HCT116 (cell line): ENCODE results near the gene SLC25A3. TPM values are rescaled to one million over a fixed set of nuclear protein-coding genes. Genes with fewer than 3 reads are reported as not detected.
A peak's percentile ranks its signal among the peaks of the same experiment; 100 is the strongest.
"Not testable (repeated sequence)": the region's sequence is repeated elsewhere in the genome, so short reads cannot be mapped to it uniquely, and the experiment has no call there.

ENCODE experiments used
- ATAC-seq: fragments of 200-7000 bp; cut with Tn5 transposase; 2 replicates; pipeline ENCODE4 v1.9.1; 2020; ENCODE audit warnings: mild to moderate bottlenecking, moderate library complexity
- BruUV-seq: library from RNA; stranded (reverse); fragments of 400-500 nt; replicated peaks from 2 replicates; lab custom pipeline; 2021; lab: Mats Ljungman, UMichigan
- CTCF ChIA-PET: fragments of 300-600 bp; sonication (Branson Sonifier 250); formaldehyde crosslinking; loops from one replicate; lab custom pipeline; 2021; ENCODE audit warnings: antibody characterized with exemption; lab: Charles Lee
- POLR2A ChIA-PET: fragments of 300-600, 350-600 bp; sonication (Branson Sonifier 250); formaldehyde crosslinking; loops from one replicate; lab custom pipeline; 2021; ENCODE audit warnings: antibody characterized with exemption; lab: Charles Lee
- RAD21 ChIA-PET, 2 experiments: fragments of 300-600 bp; sonication (Branson Sonifier 250); formaldehyde crosslinking; loops; one replicate each; lab custom pipeline; 2023; ENCODE audit warnings: low total read pairs in 2 of 2; ENCODE audit not compliant: uncharacterized antibody in 2 of 2, unreplicated experiment in 2 of 2, low non-redundant PET in 1 of 2; lab: Charles Lee
- DNase-seq: peaks from one replicate; pipeline ENCODE4 v3.0.0-alpha.2; 2010; ENCODE audit warnings: low read depth, low spot score
- H2AFZ ChIP-seq: fragments of 200-600 bp; shearing (Covaris generic), sonication (generic); 2 replicates; pipeline ENCODE4 v1.6.1; 2017; ENCODE audit warnings: low read depth, mixed run types, mixed read lengths, antibody characterized with exemption, low read length; ENCODE audit not compliant: poor library complexity, severe bottlenecking
- H3K27ac ChIP-seq: 2 replicates; pipeline ENCODE4 v1.5.1; 2012; ENCODE audit warnings: low read depth, low read length
- H3K27me3 ChIP-seq: fragments of 200-600 bp; sonication (generic); 2 replicates; pipeline ENCODE4 v1.6.1; 2016; ENCODE audit warnings: mixed run types, low read length, mixed read lengths; ENCODE audit not compliant: insufficient read depth
- H3K36me3 ChIP-seq, 2 experiments: fragments of 200-500 bp in 1 of 2; fragments of 200-600 bp in 1 of 2; sonication (Bioruptor generic) in 1 of 2; sonication (generic) in 1 of 2; 2 replicates each; pipeline versions ENCODE4 v1.5.1 to v1.6.1; 2014 to 2016; ENCODE audit warnings: low read length in 2 of 2, inconsistent platforms in 1 of 2, mixed read lengths in 1 of 2, mixed run types in 1 of 2; ENCODE audit not compliant: insufficient read depth in 2 of 2, control insufficient read depth in 1 of 2
- H3K4me1 ChIP-seq, 2 experiments: fragments of 200-600 bp in 1 of 2; sonication (generic) in 1 of 2; 2 replicates each; pipeline versions ENCODE4 v1.5.1 to v1.6.1; 2012 to 2017; ENCODE audit warnings: low read length in 2 of 2, inconsistent platforms in 1 of 2, mild to moderate bottlenecking in 1 of 2, mixed read lengths in 1 of 2, mixed run types in 1 of 2, moderate library complexity in 1 of 2; ENCODE audit not compliant: insufficient read depth in 2 of 2, control insufficient read depth in 1 of 2
- H3K4me2 ChIP-seq: fragments of 200-600 bp; sonication (generic); 2 replicates; pipeline ENCODE4 v1.6.1; 2017; ENCODE audit warnings: mixed run types, low read length, mixed read lengths
- H3K4me3 ChIP-seq, 2 experiments: fragments of 200-600 bp in 1 of 2; sonication (generic) in 1 of 2; replicated peaks in 1 of 2; 2 replicates each; pipeline ENCODE4 v1.5.1; 2011 to 2016; ENCODE audit warnings: low read length in 2 of 2, control low read depth in 1 of 2, low read depth in 1 of 2, mild to moderate bottlenecking in 1 of 2, mixed read lengths in 1 of 2, mixed run types in 1 of 2
- H3K79me2 ChIP-seq: fragments of 200-600 bp; sonication (generic); 2 replicates; pipeline ENCODE4 v1.6.1; 2017; ENCODE audit warnings: mild to moderate bottlenecking, mixed run types, low read length, moderate library complexity, mixed read lengths; ENCODE audit not compliant: insufficient read depth
- H3K9ac ChIP-seq: fragments of 200-600 bp; sonication (generic); 2 replicates; pipeline ENCODE4 v1.6.1; 2016; ENCODE audit warnings: low read length, mixed read lengths
- H3K9me2 ChIP-seq: fragments of 200-600 bp; sonication (generic), shearing (Covaris generic); 2 replicates; pipeline ENCODE4 v1.6.1; 2017; ENCODE audit warnings: mixed run types, mild to moderate bottlenecking, moderate library complexity; ENCODE audit not compliant: insufficient read depth
- H3K9me3 ChIP-seq, 2 experiments: fragments of 200-500 bp in 1 of 2; fragments of 200-600 bp in 1 of 2; sonication (Bioruptor generic) in 1 of 2; sonication (generic) in 1 of 2; 2 replicates each; pipeline ENCODE4 v1.6.1; 2014 to 2017; ENCODE audit warnings: low read length in 2 of 2, mixed read lengths in 2 of 2, inconsistent platforms in 1 of 2, low read depth in 1 of 2, mild to moderate bottlenecking in 1 of 2, mixed run types in 1 of 2, moderate library complexity in 1 of 2; ENCODE audit not compliant: control insufficient read depth in 1 of 2, insufficient read depth in 1 of 2
- H4K20me1 ChIP-seq: fragments of 200-600 bp; sonication (generic), shearing (Covaris generic); 2 replicates; pipeline ENCODE4 v1.6.1; 2017; ENCODE audit warnings: mixed run types, mild to moderate bottlenecking, moderate library complexity; ENCODE audit not compliant: insufficient read depth
- CBX3 ChIP-seq: IDR thresholded peaks from 2 replicates; pipeline ENCODE4 v1.6.1; 2012; ENCODE audit warnings: low read depth
- ELF1 ChIP-seq: IDR thresholded peaks from 2 replicates; pipeline ENCODE4 v1.6.1; 2012; ENCODE audit warnings: low read depth, borderline replicate concordance
- EZH2 ChIP-seq: fragments of 200-600 bp; sonication (generic); IDR thresholded peaks from 2 replicates; pipeline ENCODE4 v1.6.1; 2017; ENCODE audit warnings: antibody characterized with exemption, mixed run types
- ZBTB33 ChIP-seq: IDR thresholded peaks from 2 replicates; pipeline ENCODE4 v1.6.1; 2011; ENCODE audit warnings: mild to moderate bottlenecking, low read length, moderate library complexity; ENCODE audit not compliant: insufficient replicate concordance; ENCODE audit errors: extremely low read depth
- ZFX ChIP-seq: fragments of 450-650 bp; IDR thresholded peaks from 2 replicates; pipeline ENCODE4 v1.6.1; 2017
- intact Hi-C: fragments of 100-400 bp; cut with micrococcal nuclease; formaldehyde crosslinking; loops from 2 replicates; pipeline ENCODE4 v1.10.0; 2022
- total RNA-seq: library from RNA; stranded (reverse); gene quantifications from one replicate; pipeline ENCODE4 v1.2.1, GENCODE V29; 2021; ENCODE audit not compliant: unreplicated experiment

The SLC25A3 gene
- total RNA-seq, 1 experiment from 2014 or later: 927 TPM

GRCh38 chr12:98642801-98643200, 49.3 kb downstream of the SLC25A3 start:
- peaks cover 30% of the 10 kb centered on the region for H3K79me2 ChIP-seq
- H3K9me3 ChIP-seq, H3K9me2 ChIP-seq, H2AFZ ChIP-seq, CTCF ChIA-PET, POLR2A ChIA-PET, intact Hi-C loops, ATAC-seq, DNase-seq, H3K36me3 ChIP-seq, BruUV-seq, H3K27me3 ChIP-seq, H3K9ac ChIP-seq, H3K27ac ChIP-seq, RAD21 ChIA-PET, H4K20me1 ChIP-seq: not testable (repeated sequence)
- peak overlapping the region in 1 of 2 experiments; percentile 68; a peak in 1 of 4 replicates for H3K4me3 ChIP-seq
- H3K4me2 ChIP-seq: peak overlapping the region; percentile 77
- H3K4me1 ChIP-seq: peaks cover 2 to 17% of the 10 kb centered on the region in 2 experiments; a peak in 3 of 4 replicates

- H4K20me1 ChIP-seq: no peaks in the 10 kb centered on the region
- intact Hi-C loops: loop anchor here (1.0 to 2.0 kb wide), 2 partner anchors 52 to 141 kb away; partner anchors contain the start of gene SLC25A3
- peaks cover 30% of the 10 kb centered on the region for H3K79me2 ChIP-seq
- DNase-seq (peak; percentile 27), ATAC-seq (peak; percentile 36)
- H3K9me2 ChIP-seq: no peaks in the 10 kb centered on the region
- no peaks in the 10 kb centered on the region for H3K27me3 ChIP-seq
- TSS peak; percentile 55 for BruUV-seq
- POLR2A ChIA-PET: interaction anchor here (1.1 to 1.6 kb wide), 2 partner anchors 12 to 77 kb away, joined by 3 to 7 read pairs; no protein-coding TSS in a partner anchor
- CTCF ChIA-PET: interaction anchor here (1.2 to 1.6 kb wide), 2 partner anchors 77 to 79 kb away, joined by 4 to 5 read pairs; no protein-coding TSS in a partner anchor
- RAD21 ChIA-PET: interaction anchor here in 1 of 2 experiments (0.9 kb wide), 1 partner anchor 51 kb away, joined by 4 read pairs; the partner anchor contains the start of gene SLC25A3
- H3K4me1 ChIP-seq: peaks cover 2 to 17% of the 10 kb centered on the region in 2 experiments; a peak in 3 of 4 replicates
- peak overlapping the region; percentile 68 to 91 for H3K4me3 ChIP-seq
- peaks cover 0 to 12% of the 10 kb centered on the region in 2 experiments; a peak in 2 of 4 replicates for H3K36me3 ChIP-seq
- peak overlapping the region; percentile 77 for H3K4me2 ChIP-seq
- H2AFZ ChIP-seq: peak overlapping the region; percentile 52
- no peaks in the 10 kb centered on the region for H3K9me3 ChIP-seq
- H3K9ac ChIP-seq: peak overlapping the region; percentile 78
- peak overlapping the region; percentile 88 for H3K27ac ChIP-seq
- TF ChIP-seq EZH2: no peak
- no peak for TF ChIP-seq ELF1
- TF ChIP-seq ZFX: peak; percentile 68; the same call in 1 of the 2 replicates
- no peak for TF ChIP-seq ZBTB33
- TF ChIP-seq CBX3: no peak
Measured at GRCh38 chr12:98644433-98644711, 50.9 kb downstream of the SLC25A3 start.
